Stimulated activated CD4-positive, alpha-beta T cell treated with anti-CD3 and anti-CD28 coated beads, Interleukin-4, amount 100 ng/mL, for 4 hours (primary cell): Measurements from ENCODE around the gene PLSCR4.
"Not testable (repeated sequence)": the region's sequence is repeated elsewhere in the genome, so short reads cannot be mapped to it uniquely, and the experiment has no call there.

Source experiments
- DNase-seq, 2 experiments: peaks; one replicate each; pipeline ENCODE4 v3.0.0-alpha.2; 2020

Gene PLSCR4

GRCh38 chr3:146250449-146251382 lies at the start of gene PLSCR4:
TSS of gene PLSCR4 (minus strand) at chr3:146251105. CDS start at chr3:146222071, 29,034 bp downstream.
- no peak for DNase-seq

DNA sequence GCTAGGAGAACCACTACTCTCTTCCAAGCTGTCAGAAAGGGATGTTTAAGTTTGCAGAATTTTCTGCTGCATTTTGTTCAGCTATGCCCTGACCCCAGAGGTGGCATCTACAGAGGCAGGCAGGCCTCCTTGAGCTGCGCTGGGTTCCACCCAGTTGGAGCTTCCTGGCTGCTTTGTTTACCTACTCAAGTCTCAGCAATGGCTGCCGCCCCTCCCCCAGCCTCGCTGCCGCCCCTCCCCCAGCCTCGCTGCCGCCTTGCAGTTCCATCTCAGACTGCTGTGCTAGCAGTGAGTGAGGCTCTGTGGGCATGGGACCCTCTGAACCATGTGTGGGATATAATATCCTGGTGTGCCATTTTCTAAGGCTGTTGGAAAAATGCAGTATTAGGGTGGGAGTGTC lies 42.5 kb upstream of the PLSCR4 start:
- not testable (repeated sequence) for DNase-seq

GRCh38 chr3:146283781-146284445 lies 33.0 kb upstream of the PLSCR4 start:
- no peak for DNase-seq

- no peak for DNase-seq
Measured at GRCh38 chr3:146280864-146281263, 30.0 kb upstream of the PLSCR4 start.

DNA sequence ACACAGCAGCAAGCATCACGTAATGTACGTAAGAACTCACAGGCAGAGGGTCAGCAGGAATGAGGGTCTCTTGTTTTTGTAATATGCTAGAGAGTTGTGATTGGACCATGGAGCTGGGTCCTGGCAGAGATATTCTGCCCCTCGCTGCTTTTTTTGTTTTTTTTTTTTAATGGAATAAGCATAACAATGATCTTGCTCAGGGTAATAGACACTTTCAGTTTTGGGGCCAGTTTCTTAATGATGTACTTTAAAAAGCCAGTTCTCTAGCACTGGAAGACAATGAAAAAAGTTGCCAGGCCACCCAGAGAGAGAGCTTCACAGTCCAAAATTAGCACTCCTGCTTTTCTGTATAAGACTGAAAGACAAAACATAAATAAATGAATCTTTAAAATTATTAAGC lies 29.0 kb upstream of the PLSCR4 start:
- DNase-seq = no peak

- DNase-seq = no peak
Measured at GRCh38 chr3:146279013-146279412, 28.1 kb upstream of the PLSCR4 start.

GRCh38 chr3:146277953-146278631 lies 27.2 kb upstream of the PLSCR4 start:
- no peak for DNase-seq

DNA sequence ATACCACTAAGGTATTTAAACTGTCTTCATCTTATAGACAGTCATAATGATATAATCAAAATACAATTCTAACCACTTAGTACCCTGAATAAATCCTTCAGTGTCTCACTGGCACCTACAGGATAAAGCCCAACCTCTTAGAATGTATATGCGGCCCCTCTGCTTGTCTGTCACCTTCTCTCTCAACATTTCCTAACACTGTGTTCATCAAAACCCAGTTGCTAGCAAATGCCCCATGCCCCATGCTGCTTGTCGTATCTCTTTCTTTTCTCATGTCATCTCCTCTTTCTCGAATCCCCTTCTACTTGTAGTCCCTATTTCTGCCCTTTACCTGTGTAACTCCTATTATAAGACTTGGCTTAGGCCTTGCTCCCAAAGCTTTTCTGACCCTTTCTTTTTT lies 24.6 kb upstream of the PLSCR4 start:
- no peak for DNase-seq

GRCh38 chr3:146274833-146275232 lies 23.9 kb upstream of the PLSCR4 start:
- no peak for DNase-seq

GRCh38 chr3:146273721-146274407 lies 23.0 kb upstream of the PLSCR4 start:
- DNase-seq = no peak

DNA sequence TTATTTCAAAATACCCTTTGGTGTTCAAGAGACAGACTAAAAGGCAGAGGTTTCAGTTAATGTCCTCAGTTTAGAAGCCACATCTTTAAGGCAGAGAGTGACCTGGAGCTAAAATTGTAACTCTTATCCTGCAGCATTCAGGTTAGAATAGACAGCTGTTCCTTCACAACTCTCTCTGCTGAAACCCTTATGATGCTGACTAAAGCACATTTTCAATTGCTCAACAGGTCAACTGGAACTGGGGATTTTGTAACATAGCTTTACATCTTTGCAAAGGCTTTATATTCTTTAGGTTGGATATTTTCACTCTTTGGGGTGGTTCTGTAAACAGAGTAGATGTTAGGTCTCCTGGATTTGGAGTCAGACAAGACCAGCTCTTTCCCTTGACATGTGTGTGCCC lies 20.3 kb upstream of the PLSCR4 start:
- no peak for DNase-seq

DNA sequence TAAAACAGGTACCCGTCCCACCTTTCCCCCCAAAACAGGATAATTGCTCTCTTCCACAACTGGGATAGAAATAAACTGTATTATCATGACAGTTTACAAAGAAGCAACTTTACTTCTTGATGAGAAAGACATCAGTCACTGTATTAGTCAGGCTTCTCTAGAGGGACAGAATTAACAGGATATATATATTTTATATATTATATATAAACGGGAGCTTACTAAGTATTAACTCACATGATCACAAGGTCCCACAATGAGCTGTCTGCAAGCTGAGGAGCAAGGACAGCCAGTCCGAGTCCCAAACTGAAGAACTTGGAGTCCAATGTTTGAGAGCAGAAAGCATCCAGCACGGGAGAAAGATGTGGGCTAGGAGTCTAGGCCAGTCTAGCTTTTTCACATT lies 18.4 kb upstream of the PLSCR4 start:
- no peak for DNase-seq

GRCh38 chr3:146268535-146269219 lies 17.8 kb upstream of the PLSCR4 start:
- no peak for DNase-seq

DNA sequence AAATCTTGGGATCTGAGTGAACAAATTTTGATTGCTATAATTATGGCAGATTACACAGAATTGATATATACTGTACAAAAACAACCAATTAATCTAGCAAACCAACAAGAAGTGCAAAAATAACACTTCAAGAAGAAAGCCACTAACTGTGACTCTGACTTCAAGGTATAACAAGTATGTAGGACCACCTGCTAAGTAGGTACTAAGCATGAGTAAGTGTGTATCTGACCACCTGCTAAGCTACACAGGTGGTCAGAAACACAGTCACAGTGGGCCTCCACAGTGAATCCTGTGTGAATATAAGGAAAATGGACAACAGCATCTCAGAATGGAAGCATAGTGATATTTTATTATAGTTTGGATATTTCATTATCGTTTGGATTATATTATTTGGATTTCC lies 14.8 kb upstream of the PLSCR4 start:
- no peak for DNase-seq

- DNase-seq = no peak
Measured at GRCh38 chr3:146262371-146263110, 11.6 kb upstream of the PLSCR4 start.

DNA sequence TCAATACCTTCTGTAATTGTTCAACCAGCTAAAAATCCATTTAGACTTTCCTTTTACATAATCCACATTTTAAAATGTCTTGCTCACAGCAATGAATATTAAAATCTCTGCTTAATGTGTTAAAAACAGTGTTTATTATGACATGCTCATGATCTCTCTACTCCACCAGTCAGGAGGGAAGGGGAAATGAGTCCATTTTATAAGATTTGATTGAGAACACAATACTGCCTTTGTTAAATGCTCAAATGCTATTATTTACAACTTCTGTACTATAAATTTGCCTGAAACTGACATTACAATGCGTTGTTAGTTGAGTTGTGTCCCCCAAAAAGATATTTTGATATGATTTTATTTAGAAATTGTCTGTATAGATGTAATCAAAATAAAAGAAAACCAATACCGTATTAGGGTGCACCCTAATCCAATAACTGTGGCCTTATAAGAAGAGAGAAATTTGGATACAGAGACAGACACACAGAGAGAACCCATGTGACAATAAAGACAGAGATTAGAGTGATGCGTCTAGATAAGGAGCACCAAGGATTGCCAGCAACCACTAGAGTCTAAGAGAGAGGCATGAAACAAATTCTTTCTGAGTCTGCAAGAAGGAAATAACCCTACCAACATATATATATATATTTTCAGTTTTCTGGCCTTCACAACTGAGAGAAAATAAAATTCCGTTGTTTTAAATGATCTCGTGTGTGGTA lies 9.1 kb upstream of the PLSCR4 start:
- DNase-seq = no peak

DNA sequence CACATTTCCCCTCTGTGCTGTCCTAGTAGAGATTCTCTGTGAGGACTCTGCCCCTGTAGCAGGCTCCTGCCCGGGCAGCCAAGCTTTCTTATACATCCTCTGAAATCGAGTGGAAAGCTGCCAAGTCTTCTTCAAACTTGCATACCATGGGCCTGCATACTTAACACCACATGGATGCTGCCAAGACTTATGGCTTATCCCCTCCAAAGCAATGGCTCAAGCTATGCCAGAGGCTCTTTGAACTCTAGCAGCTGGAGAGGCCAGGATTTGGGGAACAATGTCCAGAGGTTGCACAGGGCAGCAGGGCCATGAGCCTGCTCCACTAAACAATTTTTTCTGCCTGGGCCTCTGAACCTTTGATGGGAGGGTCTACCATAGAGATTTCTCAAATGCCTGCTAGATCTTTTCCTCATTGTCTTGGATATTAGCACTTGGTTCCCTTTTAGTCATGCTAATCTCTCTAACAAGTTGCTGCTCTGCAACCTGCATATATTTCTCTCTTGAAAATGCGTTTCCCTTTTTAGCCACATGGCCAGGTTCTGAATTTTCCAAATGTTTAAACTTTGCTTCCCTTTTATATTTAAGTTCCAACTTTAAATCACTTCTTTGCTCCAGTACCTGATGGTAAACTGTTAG lies 6.1 kb upstream of the PLSCR4 start:
- no peak for DNase-seq

- DNase-seq = not testable (repeated sequence)
Measured at GRCh38 chr3:146252445-146252844, 1.5 kb upstream of the PLSCR4 start.

DNA sequence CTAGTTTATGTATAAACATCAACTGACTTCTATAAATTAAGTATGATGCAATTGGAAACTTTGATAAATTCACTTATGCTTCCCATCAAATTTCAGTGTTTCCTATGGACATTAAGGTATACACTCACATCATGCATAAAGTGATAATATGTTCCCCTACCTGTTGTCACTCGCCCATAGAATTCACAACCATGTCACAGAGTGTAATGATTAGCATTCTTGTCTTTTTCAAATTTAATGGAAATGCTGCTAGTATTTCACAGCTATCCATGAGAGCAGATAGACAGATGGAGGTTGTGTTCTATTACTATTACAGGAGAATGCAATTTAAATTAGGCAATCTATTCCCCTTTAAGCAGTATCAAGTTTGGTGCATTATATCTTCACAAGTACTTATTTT lies 984 bp downstream of the PLSCR4 start:
- no peak for DNase-seq

DNA sequence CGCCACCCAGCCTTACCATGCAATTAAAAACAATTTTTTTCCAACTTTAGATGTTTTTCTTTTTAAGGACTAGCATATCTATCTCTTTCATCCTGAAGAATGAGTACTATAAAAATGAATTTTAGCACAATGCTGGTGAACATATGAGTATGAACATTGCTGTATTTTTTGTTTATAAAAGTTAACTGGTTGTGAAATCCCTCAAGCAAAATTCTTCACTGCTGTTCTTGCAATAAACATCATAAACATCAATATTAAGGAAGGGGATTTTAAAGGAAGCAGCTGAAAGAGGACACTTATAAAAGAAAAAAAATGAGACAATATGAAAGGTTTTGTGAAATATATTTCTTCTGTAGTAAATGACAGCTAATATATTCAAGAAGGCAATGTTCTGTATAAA lies 3.0 kb downstream of the PLSCR4 start:
- DNase-seq = no peak
